Fibroblast of lung (primary cell): ENCODE results near the gene DUS2. TPM values are rescaled to one million over a fixed set of nuclear protein-coding genes. Genes with fewer than 3 reads are reported as not detected.

Experiments
- DNase-seq, 2 donors: peaks; one replicate each; pipeline versions ENCODE4 v3.0.0 to v3.0.0-alpha.2; 2010; ENCODE audit warnings: low read depth in 2 of 2
- H2AFZ ChIP-seq: 2 replicates; pipeline ENCODE4 v1.5.1; 2012; ENCODE audit warnings: low read length, control low read depth, inconsistent platforms
- H3K27ac ChIP-seq: 2 replicates; pipeline ENCODE4 v1.5.1; 2011; ENCODE audit warnings: low read length, control low read depth; ENCODE audit not compliant: insufficient read depth
- H3K27me3 ChIP-seq: 2 replicates; pipeline ENCODE4 v1.5.1; 2011; ENCODE audit warnings: mild to moderate bottlenecking, low read length; ENCODE audit not compliant: control insufficient read depth, insufficient read depth
- H3K36me3 ChIP-seq: 2 replicates; pipeline ENCODE4 v1.5.1; 2011; ENCODE audit warnings: low read length; ENCODE audit not compliant: control insufficient read depth, insufficient read depth
- H3K4me1 ChIP-seq: 2 replicates; pipeline ENCODE4 v1.5.1; 2011; ENCODE audit warnings: low read length; ENCODE audit not compliant: control insufficient read depth, insufficient read depth; ENCODE audit errors: extremely low read depth
- H3K4me2 ChIP-seq: 2 replicates; pipeline ENCODE4 v1.5.1; 2011; ENCODE audit warnings: low read length, control low read depth; ENCODE audit not compliant: insufficient read depth; ENCODE audit errors: extremely low read depth
- H3K4me3 ChIP-seq, 4 experiments: fragments of 200-600 bp in 1 of 4; sonication (generic) in 1 of 4; replicated peaks in 1 of 4; 2 replicates each; pipeline ENCODE4 v1.5.1; 2011 to 2016; ENCODE audit warnings: low read length in 4 of 4, low read depth in 3 of 4, mild to moderate bottlenecking in 3 of 4, control low read depth in 2 of 4, inconsistent platforms in 1 of 4, mixed read lengths in 1 of 4; ENCODE audit not compliant: insufficient read depth in 1 of 4; ENCODE audit errors: control extremely low read depth in 1 of 4
- H3K79me2 ChIP-seq: 2 replicates; pipeline ENCODE4 v1.5.1; 2012; ENCODE audit warnings: mild to moderate bottlenecking, low read length, inconsistent platforms; ENCODE audit not compliant: control insufficient read depth, insufficient read depth
- H3K9ac ChIP-seq: 2 replicates; pipeline ENCODE4 v1.5.1; 2011; ENCODE audit warnings: mild to moderate bottlenecking, low read length, control low read depth; ENCODE audit not compliant: insufficient read depth
- H3K9me3 ChIP-seq: 2 replicates; pipeline ENCODE4 v1.5.1; 2012; ENCODE audit warnings: low read depth, low read length; ENCODE audit not compliant: control insufficient read depth, insufficient read depth
- H4K20me1 ChIP-seq: 2 replicates; pipeline ENCODE4 v1.5.1; 2011; ENCODE audit warnings: low read length; ENCODE audit not compliant: control insufficient read depth, insufficient read depth; ENCODE audit errors: extremely low read depth
- CTCF ChIP-seq, 2 donors: IDR thresholded peaks in 1 of 2; conservative IDR thresholded peaks in 1 of 2; 1 replicate in 1 of 2; 2 replicates in 1 of 2; pipeline ENCODE4 v1.5.1; 2011 to 2012; ENCODE audit warnings: low read length in 2 of 2, control low read depth in 1 of 2, inconsistent platforms in 1 of 2, low read depth in 1 of 2, mild to moderate bottlenecking in 1 of 2
- EZH2 ChIP-seq: IDR thresholded peaks from 2 replicates; pipeline ENCODE4 v1.5.1; 2012; ENCODE audit warnings: low read length, control low read depth, mild to moderate bottlenecking; ENCODE audit errors: missing control alignments
- polyA plus RNA-seq, 2 donors: library from polyadenylated mRNA; depleted of rRNA in 1 of 2; stranded (reverse) in 1 of 2; unstranded in 1 of 2; fragments of >200 nt; gene quantifications; 2 replicates each; pipeline ENCODE4 v1.2.1, GENCODE V29; 2011 to 2012; ENCODE audit warnings: missing spikeins in 1 of 2
- total RNA-seq: library from RNA; depleted of rRNA; stranded (reverse); fragments of >200 nt; gene quantifications from 2 replicates; pipeline ENCODE4 v1.2.1, GENCODE V29; 2014

Gene DUS2
- total and polyA plus RNA-seq, 2 donors (not counting 1 experiment from before 2014, with no cell fraction given), result 10.2 to 16.8 TPM

- Histone ChIP-seq H2AFZ (no peak overlapping the region), H3K36me3 (peaks cover 3% of the 10 kb centered on the region)
- no peak for DNase-seq
These were observed 32.3 kb downstream of the DUS2 start for GRCh38 chr16:68055395-68055794.

GRCh38 chr16:68059804-68060203 lies 36.7 kb downstream of the DUS2 start:
- Histone ChIP-seq H3K27ac (no peak overlapping the region), H3K36me3 (peaks cover 5% of the 10 kb centered on the region)
- TF ChIP-seq EZH2, result no peak
- TF ChIP-seq CTCF (conservative IDR thresholded peaks at IDR 0.05 in 1 of 2, IDR thresholded peaks at IDR 0.05 in 1 of 2; ENCODE audit: low read depth in 1 of 2, low read length in 2 of 2), result no peak

More at GRCh38 chr16:68055395-68055794, 32.3 kb downstream of the DUS2 start:
- no peaks in the 10 kb centered on the region for H4K20me1 ChIP-seq
- H3K27ac ChIP-seq, result no peak overlapping the region
- H3K9ac ChIP-seq, result no peak overlapping the region
- H3K4me2 ChIP-seq, result no peak overlapping the region
- no peaks in the 10 kb centered on the region for H3K9me3 ChIP-seq
- TF ChIP-seq EZH2, result no peak
- TF ChIP-seq CTCF (conservative IDR thresholded peaks at IDR 0.05 in 1 of 2, IDR thresholded peaks at IDR 0.05 in 1 of 2; ENCODE audit: low read depth in 1 of 2, low read length in 2 of 2), result no peak
- H3K4me1 ChIP-seq, result no peaks in the 10 kb centered on the region
- no peaks in the 10 kb centered on the region for H3K27me3 ChIP-seq
- no peaks in the 10 kb centered on the region for H3K79me2 ChIP-seq
- no peak overlapping the region for H3K4me3 ChIP-seq

GRCh38 chr16:68061396-68061795 lies 38.3 kb downstream of the DUS2 start:
- no peak for TF ChIP-seq EZH2
- no peak for TF ChIP-seq CTCF (conservative IDR thresholded peaks at IDR 0.05 in 1 of 2, IDR thresholded peaks at IDR 0.05 in 1 of 2; ENCODE audit: low read depth in 1 of 2, low read length in 2 of 2)
- Histone ChIP-seq H2AFZ (no peak overlapping the region), H3K27ac (no peak overlapping the region), H3K4me2 (no peak overlapping the region), H3K9me3 (no peaks in the 10 kb centered on the region), H3K9ac (no peak overlapping the region), H3K36me3 (peaks cover 5% of the 10 kb centered on the region), H4K20me1 (no peaks in the 10 kb centered on the region), H3K79me2 (no peaks in the 10 kb centered on the region), H3K4me1 (peaks cover 13% of the 10 kb centered on the region), H3K4me3 (no peak overlapping the region), H3K27me3 (no peaks in the 10 kb centered on the region)
- DNase-seq, result no peak

More at GRCh38 chr16:68059804-68060203, 36.7 kb downstream of the DUS2 start:
- no peak overlapping the region for H3K4me2 ChIP-seq
- H3K27me3 ChIP-seq, result no peaks in the 10 kb centered on the region
- H3K9me3 ChIP-seq, result no peaks in the 10 kb centered on the region
- no peak overlapping the region for H2AFZ ChIP-seq
- peaks cover 8% of the 10 kb centered on the region for H3K4me1 ChIP-seq
- no peak overlapping the region for H3K9ac ChIP-seq
- no peak overlapping the region for H3K4me3 ChIP-seq
- no peak for DNase-seq
- H3K79me2 ChIP-seq, result no peaks in the 10 kb centered on the region
- H4K20me1 ChIP-seq, result no peaks in the 10 kb centered on the region
